ENCODE measurements around the gene PLPP7. TPM values are rescaled to one million over a fixed set of nuclear protein-coding genes. Genes with fewer than 3 reads are reported as not detected.
A peak's percentile ranks its signal among the peaks of the same experiment; 100 is the strongest.
"Not testable (repeated sequence)": the region's sequence is repeated elsewhere in the genome, so short reads cannot be mapped to it uniquely, and the experiment has no call there.

Gene PLPP7
- under 1 TPM in 4 of 5 experiments, not detected in 1; 0.12 to 0.24 (median 0.14) TPM for total RNA-seq
- polyA plus RNA-seq, result under 1 TPM; 0.24 to 0.71 TPM
- 0.40 reads per million for total RNA-seq

DNA sequence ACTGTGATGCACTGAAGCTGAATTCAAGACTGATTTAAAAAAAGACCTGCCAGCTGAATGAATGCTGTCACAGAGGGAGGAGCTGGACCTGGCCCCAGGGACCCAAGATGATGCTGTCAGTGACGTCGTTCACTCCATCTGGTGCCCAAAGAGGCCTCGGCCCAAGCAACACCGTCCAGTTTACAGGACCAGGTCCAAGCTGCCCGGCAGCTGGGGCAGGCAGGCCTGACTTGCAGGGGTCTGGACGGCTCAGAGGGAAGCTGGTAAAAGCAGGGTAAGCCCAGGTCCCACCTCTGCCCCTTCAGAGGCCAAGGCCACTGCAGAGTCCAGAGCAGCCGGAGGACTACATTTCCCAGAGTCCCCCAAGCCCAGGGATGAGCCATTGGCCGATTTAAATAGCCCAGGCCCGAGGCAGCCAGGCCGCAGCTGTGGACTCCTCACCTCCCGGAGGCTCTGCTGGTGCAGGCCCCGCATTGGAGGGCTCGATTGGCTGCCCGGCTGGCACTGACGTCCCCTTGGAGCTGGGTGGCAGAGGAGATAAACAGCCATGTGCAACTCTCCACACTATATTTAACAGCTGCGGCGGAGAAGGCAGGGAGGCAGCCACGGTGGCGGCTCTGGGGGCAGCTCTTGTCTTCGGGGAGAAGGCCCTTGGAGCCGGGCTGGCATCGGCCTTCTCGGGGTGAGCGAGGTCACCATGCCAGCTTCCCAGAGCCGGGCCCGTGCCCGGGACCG lies at the start of gene PLPP7:
TSS of gene PLPP7 (plus strand) at position 423 of the 735 bp plus-strand sequence. CDS start at position 698, 275 bp downstream.
- peaks cover 0 to 3% (median 0%) of the 10 kb centered on the region in 7 donors for H3K4me1 Mint-ChIP-seq
- H3K4me3 Mint-ChIP-seq, result peak within 1 kb of the TSS in 1 of 10 donors; percentile 9
- H3K36me3 Mint-ChIP-seq, result no peaks in the 10 kb centered on the region
- intact Hi-C loops (cut with micrococcal nuclease), result no loop called here
- Histone ChIP-seq H3K27ac (ENCODE audit: low read depth, low read length) (no peak within 1 kb of the TSS), H3K4me3 (ENCODE audit: low read length) (no peak within 1 kb of the TSS), H3K27me3 (ENCODE audit: control insufficient read depth in 2 of 2, insufficient read depth in 2 of 2, low read length in 2 of 2) (no peaks in the 10 kb centered on the region), H3K4me1 (ENCODE audit: control insufficient read depth in 2 of 2, insufficient read depth in 2 of 2, low read length in 2 of 2) (no peaks in the 10 kb centered on the region), H3K9me3 (ENCODE audit: control insufficient read depth in 2 of 3, low read length in 3 of 3) (no peaks in the 10 kb centered on the region), H3K36me3 (ENCODE audit: control insufficient read depth in 2 of 3, insufficient read depth in 3 of 3, low read length in 3 of 3) (no peaks in the 10 kb centered on the region)
- ATAC-seq, result peak; percentile 56
- ChIA-PET POLR2A (interaction anchor here (1.1 to 2.8 kb wide), 4 partner anchors 9 to 109 kb away, joined by 3 to 7 read pairs (median 3); no protein-coding TSS in a partner anchor), CTCF (no interaction called here)
- DNase-seq, result no peak
- no peaks in the 10 kb centered on the region for H3K9me3 Mint-ChIP-seq
- no peak within 1 kb of the TSS for H3K27ac Mint-ChIP-seq
- peaks cover 0 to 5% (median 0%) of the 10 kb centered on the region in 5 donors for H3K27me3 Mint-ChIP-seq

DNA sequence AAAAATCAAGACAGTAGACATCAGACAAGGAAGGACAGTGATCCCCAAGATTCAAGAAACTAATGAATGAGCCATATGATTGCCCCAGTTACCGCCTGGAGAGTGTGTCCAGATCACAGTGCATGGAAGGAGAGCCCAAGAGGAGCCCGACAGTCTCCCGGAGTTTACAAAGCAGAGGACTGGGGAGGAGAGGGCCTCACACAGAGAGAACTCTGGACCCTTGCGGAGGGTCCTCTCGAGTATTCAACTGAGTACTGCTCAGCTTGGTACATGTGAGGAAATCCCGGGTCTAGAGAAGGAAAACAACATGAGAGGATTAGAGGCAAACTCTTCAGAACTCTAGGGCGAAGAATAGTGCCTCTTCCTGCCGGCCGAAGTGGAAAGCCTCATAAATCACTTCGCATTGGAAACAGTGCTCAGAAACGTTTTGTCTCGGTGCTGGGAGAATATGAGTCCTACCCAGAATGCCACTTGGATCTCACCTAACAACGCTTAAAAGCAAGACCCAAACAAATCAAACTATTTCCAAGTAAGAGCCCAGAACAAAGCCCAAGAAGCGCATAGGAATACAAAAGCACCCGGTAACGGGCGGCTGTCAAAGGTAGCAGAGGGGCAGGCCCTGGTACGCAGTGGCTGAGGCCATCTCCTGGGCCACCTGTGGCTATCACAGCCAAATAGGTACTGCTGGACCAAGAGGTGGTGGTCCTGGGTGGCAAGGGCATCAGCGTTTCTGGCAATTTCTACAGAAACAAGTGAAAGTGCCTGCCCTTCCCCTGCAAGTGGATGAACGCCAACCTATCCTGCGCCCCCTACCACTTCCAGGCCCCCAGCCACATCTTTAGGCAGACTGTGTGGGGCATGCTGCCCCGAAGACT lies 49.2 kb upstream of the PLPP7 start:
- POLR2A ChIA-PET, result interaction anchor here (6.2 to 9.2 kb wide), 3 partner anchors 14 to 34 kb away, joined by 50 to 132 read pairs (median 75); partner anchors contain the start of gene FAM78A
- H3K9me3 ChIP-seq (ENCODE audit: control insufficient read depth in 2 of 3, low read length in 3 of 3), result no peaks in the 10 kb centered on the region
- H3K4me1 ChIP-seq (ENCODE audit: control insufficient read depth in 2 of 2, insufficient read depth in 2 of 2, low read length in 2 of 2), result peaks cover 22 to 31% of the 10 kb centered on the region in 2 donors
- no peak overlapping the region for H3K4me3 ChIP-seq (ENCODE audit: low read length)
- H3K36me3 Mint-ChIP-seq, result peaks cover 0 to 13% (median 4%) of the 10 kb centered on the region in 5 donors
- H3K27ac ChIP-seq (ENCODE audit: low read depth, low read length), result no peak overlapping the region
- DNase-seq (no peak), ATAC-seq (no peak)
- CTCF ChIA-PET, result no interaction called here
- H3K4me3 Mint-ChIP-seq, result no peak overlapping the region
- no peaks in the 10 kb centered on the region for H3K27me3 ChIP-seq (ENCODE audit: control insufficient read depth in 2 of 2, insufficient read depth in 2 of 2, low read length in 2 of 2)
- H3K36me3 ChIP-seq (ENCODE audit: control insufficient read depth in 2 of 3, insufficient read depth in 3 of 3, low read length in 3 of 3), result peaks cover 0 to 8% (median 0%) of the 10 kb centered on the region in 3 experiments
- H3K9me3 Mint-ChIP-seq, result peaks cover 0 to 4% (median 0%) of the 10 kb centered on the region in 11 donors
- peak overlapping the region in 2 of 9 donors; percentile 0 to 73 for H3K27ac Mint-ChIP-seq
- intact Hi-C loops (cut with micrococcal nuclease), result no loop called here
- H3K4me1 Mint-ChIP-seq, result peaks cover 27 to 49% (median 33%) of the 10 kb centered on the region in 7 donors
- H3K27me3 Mint-ChIP-seq, result no peaks in the 10 kb centered on the region

DNA sequence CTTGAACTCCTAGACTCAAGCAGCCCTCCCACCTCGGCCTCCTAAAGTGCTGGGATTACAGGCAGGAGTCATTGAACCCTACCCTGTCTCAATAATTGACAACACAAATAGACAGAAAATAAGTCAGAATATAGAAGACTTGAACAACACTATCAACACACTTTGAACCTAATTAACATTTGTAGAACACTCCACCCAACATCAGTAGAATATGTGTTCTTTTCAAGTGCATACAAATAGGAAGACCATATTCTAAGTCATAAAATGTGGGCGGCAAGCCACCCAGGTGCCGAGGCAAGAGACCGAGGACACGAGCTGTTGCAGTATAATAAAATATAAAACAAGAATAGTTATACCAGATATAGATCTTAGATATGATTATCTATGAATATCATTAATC lies 45.2 kb upstream of the PLPP7 start:
- H3K4me1 Mint-ChIP-seq, result peaks cover 7 to 13% (median 10%) of the 10 kb centered on the region in 7 donors
- H3K27ac Mint-ChIP-seq; H3K9me3 ChIP-seq (ENCODE audit: control insufficient read depth in 2 of 3, low read length in 3 of 3); POLR2A ChIA-PET; intact Hi-C loops (cut with micrococcal nuclease); H3K27me3 Mint-ChIP-seq; DNase-seq; H3K4me3 Mint-ChIP-seq; H3K4me1 ChIP-seq (ENCODE audit: control insufficient read depth in 2 of 2, insufficient read depth in 2 of 2, low read length in 2 of 2); H3K36me3 ChIP-seq (ENCODE audit: control insufficient read depth in 2 of 3, insufficient read depth in 3 of 3, low read length in 3 of 3); H3K27me3 ChIP-seq (ENCODE audit: control insufficient read depth in 2 of 2, insufficient read depth in 2 of 2, low read length in 2 of 2); H3K4me3 ChIP-seq (ENCODE audit: low read length); H3K9me3 Mint-ChIP-seq; H3K27ac ChIP-seq (ENCODE audit: low read depth, low read length); ATAC-seq: not testable (repeated sequence)
- peaks cover 0 to 15% (median 4%) of the 10 kb centered on the region in 5 donors for H3K36me3 Mint-ChIP-seq
- CTCF ChIA-PET, result interaction anchor here (0.7 kb wide), 1 partner anchor 19 kb away, joined by 3 read pairs; no protein-coding TSS in a partner anchor

DNA sequence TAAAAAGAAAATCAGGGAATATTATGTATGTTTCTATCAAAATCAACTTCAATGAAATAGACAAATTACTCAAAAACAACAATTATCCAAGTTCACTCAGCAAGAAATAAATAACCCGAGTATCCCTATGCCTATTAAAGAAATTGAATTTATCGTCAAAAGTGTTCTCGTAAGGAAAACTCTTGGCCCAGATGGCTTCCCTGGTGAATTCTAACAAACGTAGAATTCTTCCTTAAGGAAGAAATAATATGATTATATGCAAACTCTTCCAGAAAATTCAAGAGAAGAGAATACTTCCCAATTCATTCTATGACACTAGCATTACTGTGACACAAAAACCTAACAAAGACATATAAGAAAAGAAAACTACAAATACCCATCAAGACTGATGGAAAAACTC lies 42.9 kb upstream of the PLPP7 start:
- H3K9me3 Mint-ChIP-seq, result peaks cover 0 to 4% (median 0%) of the 10 kb centered on the region in 11 donors
- no peak overlapping the region for H3K27ac Mint-ChIP-seq
- DNase-seq (no peak), ATAC-seq (no peak)
- no peaks in the 10 kb centered on the region for H3K36me3 ChIP-seq (ENCODE audit: control insufficient read depth in 2 of 3, insufficient read depth in 3 of 3, low read length in 3 of 3)
- H3K9me3 ChIP-seq (ENCODE audit: control insufficient read depth in 2 of 3, low read length in 3 of 3), result no peaks in the 10 kb centered on the region
- CTCF ChIA-PET, result interaction anchor here (0.7 kb wide), 1 partner anchor 30 kb away, joined by 4 read pairs; the partner anchor contains the start of gene FAM78A
- peaks cover 1 to 10% (median 5%) of the 10 kb centered on the region in 7 donors for H3K4me1 Mint-ChIP-seq
- H3K27me3 ChIP-seq (ENCODE audit: control insufficient read depth in 2 of 2, insufficient read depth in 2 of 2, low read length in 2 of 2), result no peaks in the 10 kb centered on the region
- POLR2A ChIA-PET, result interaction anchor here (1.5 to 20.4 kb wide), 3 partner anchors 8 to 23 kb away, joined by 5 to 886 read pairs (median 15); partner anchors contain the start of gene FAM78A
- intact Hi-C loops (cut with micrococcal nuclease), result no loop called here
- H3K4me3 ChIP-seq (ENCODE audit: low read length), result no peak overlapping the region
- no peak overlapping the region for H3K4me3 Mint-ChIP-seq
- no peak overlapping the region for H3K27ac ChIP-seq (ENCODE audit: low read depth, low read length)
- H3K36me3 Mint-ChIP-seq, result peaks cover 0 to 12% (median 4%) of the 10 kb centered on the region in 5 donors
- H3K4me1 ChIP-seq (ENCODE audit: control insufficient read depth in 2 of 2, insufficient read depth in 2 of 2, low read length in 2 of 2), result peaks cover 5% of the 10 kb centered on the region in 2 donors
- H3K27me3 Mint-ChIP-seq, result peaks cover 0 to 5% (median 0%) of the 10 kb centered on the region in 5 donors

DNA sequence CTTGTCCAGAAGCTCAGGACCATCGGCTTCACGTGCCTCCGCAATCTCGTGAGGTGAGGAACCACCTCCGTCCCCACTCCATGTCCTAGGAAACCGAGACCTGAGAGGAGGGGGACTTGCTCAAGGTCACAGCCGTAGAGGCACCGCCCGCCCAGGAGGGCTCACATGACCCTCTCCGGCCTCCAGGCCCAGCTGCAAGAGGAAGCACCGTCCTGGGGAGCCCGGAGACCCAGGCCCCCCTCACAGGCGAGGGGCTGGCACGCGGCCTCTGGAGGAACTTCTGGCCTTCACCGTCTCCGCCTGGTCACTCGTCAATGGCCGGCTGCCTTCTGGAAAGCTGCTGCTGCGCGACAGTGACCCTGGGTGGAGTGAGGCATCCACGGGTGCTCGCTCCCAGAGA lies 37.4 kb upstream of the PLPP7 start:
- CTCF ChIA-PET, result interaction anchor here (0.6 to 2.0 kb wide), 5 partner anchors 14 to 84 kb away, joined by 3 to 9 read pairs (median 3); no protein-coding TSS in a partner anchor
- Mint-ChIP-seq H3K9me3 (peaks cover 0 to 3% (median 0%) of the 10 kb centered on the region in 11 donors), H3K4me1 (peaks cover 6 to 60% (median 43%) of the 10 kb centered on the region in 7 donors)

More for the DNA sequence above, 37.4 kb upstream of the PLPP7 start:
- Histone ChIP-seq H3K4me1 (ENCODE audit: control insufficient read depth in 2 of 2, insufficient read depth in 2 of 2, low read length in 2 of 2) (peaks cover 56% of the 10 kb centered on the region in 2 donors), H3K27me3 (ENCODE audit: control insufficient read depth in 2 of 2, insufficient read depth in 2 of 2, low read length in 2 of 2) (no peaks in the 10 kb centered on the region), H3K27ac (ENCODE audit: low read depth, low read length) (peak overlapping the region; percentile 51), H3K4me3 (ENCODE audit: low read length) (peak overlapping the region; percentile 42), H3K36me3 (ENCODE audit: control insufficient read depth in 2 of 3, insufficient read depth in 3 of 3, low read length in 3 of 3) (no peaks in the 10 kb centered on the region), H3K9me3 (ENCODE audit: control insufficient read depth in 2 of 3, low read length in 3 of 3) (no peaks in the 10 kb centered on the region)
- intact Hi-C loops (cut with micrococcal nuclease), result loop anchor here (1.0 to 10.0 kb wide), 9 partner anchors 14 to 483 kb away; no protein-coding TSS in a partner anchor
- H3K27ac Mint-ChIP-seq, result peak overlapping the region in 6 of 9 donors; percentile 28 to 99 (median 94)
- peaks cover 0 to 4% (median 0%) of the 10 kb centered on the region in 5 donors for H3K36me3 Mint-ChIP-seq
- H3K27me3 Mint-ChIP-seq, result no peaks in the 10 kb centered on the region
- ATAC-seq, result no peak
- no peak for DNase-seq
- peak overlapping the region; percentile 79 to 87 (median 85) for H3K4me3 Mint-ChIP-seq
- POLR2A ChIA-PET, result interaction anchor here (1.2 to 20.4 kb wide), 8 partner anchors 10 to 333 kb away, joined by 3 to 886 read pairs (median 6); partner anchors contain the start of gene FAM78A

Measured in naive thymus-derived CD4-positive, alpha-beta T cell (primary cell).